Measurements from ENCODE around the gene RPS14. TPM values are rescaled to one million over a fixed set of nuclear protein-coding genes. Genes with fewer than 3 reads are reported as not detected.

RPS14 gene
- total and polyA plus RNA-seq, 12 donors, result 984 to 4,233 (median 1,252) TPM

DNA sequence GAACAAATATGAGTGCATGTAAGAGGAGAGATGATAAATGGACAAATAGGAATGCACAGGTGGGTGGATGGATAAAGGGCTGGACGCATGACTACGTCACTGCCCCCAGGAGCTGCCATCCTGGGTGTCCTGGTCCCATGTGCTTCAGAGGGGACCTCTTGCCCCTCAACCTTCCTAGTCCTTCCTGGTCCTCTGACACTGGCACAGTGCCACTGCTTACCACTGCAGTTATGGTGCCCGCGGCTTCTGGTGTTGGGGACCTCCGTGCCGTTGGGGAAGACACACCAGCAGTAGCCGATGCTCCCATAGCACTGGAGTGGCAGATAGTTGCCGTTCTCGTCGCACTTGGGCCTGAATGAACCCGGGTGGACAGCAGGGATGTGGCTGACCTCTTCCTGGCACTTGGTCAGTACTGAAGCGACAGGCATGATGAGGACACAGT lies 46.6 kb downstream of the RPS14 start:
- H3K4me1 ChIP-seq, result peaks cover 0 to 44% (median 12%) of the 10 kb centered on the region in 9 donors
- WGBS, 2 donors, result 92 to 93% methylated on average over 12 of the region's 12 CpGs
- H3K36me3 ChIP-seq, result peaks cover 0 to 100% (median 28%) of the 10 kb centered on the region in 9 donors
- TF ChIP-seq, protein P1, sequence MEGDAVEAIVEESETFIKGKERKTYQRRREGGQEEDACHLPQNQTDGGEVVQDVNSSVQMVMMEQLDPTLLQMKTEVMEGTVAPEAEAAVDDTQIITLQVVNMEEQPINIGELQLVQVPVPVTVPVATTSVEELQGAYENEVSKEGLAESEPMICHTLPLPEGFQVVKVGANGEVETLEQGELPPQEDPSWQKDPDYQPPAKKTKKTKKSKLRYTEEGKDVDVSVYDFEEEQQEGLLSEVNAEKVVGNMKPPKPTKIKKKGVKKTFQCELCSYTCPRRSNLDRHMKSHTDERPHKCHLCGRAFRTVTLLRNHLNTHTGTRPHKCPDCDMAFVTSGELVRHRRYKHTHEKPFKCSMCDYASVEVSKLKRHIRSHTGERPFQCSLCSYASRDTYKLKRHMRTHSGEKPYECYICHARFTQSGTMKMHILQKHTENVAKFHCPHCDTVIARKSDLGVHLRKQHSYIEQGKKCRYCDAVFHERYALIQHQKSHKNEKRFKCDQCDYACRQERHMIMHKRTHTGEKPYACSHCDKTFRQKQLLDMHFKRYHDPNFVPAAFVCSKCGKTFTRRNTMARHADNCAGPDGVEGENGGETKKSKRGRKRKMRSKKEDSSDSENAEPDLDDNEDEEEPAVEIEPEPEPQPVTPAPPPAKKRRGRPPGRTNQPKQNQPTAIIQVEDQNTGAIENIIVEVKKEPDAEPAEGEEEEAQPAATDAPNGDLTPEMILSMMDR (IDR thresholded peaks at IDR 0.05), result no peak
- ATAC-seq (no peak), DNase-seq (no peak)
- H3K27me3 ChIP-seq, result no peaks in the 10 kb centered on the region
- intact Hi-C loops (cut with DNase I), result loop anchor here in 1 of 10 donors (5.0 kb wide), 1 partner anchor 34 kb away; no protein-coding TSS in a partner anchor
- no peak overlapping the region for H3K27ac ChIP-seq
- H3K4me3 ChIP-seq, result no peak overlapping the region
- H3K9me3 ChIP-seq, result no peaks in the 10 kb centered on the region

DNA sequence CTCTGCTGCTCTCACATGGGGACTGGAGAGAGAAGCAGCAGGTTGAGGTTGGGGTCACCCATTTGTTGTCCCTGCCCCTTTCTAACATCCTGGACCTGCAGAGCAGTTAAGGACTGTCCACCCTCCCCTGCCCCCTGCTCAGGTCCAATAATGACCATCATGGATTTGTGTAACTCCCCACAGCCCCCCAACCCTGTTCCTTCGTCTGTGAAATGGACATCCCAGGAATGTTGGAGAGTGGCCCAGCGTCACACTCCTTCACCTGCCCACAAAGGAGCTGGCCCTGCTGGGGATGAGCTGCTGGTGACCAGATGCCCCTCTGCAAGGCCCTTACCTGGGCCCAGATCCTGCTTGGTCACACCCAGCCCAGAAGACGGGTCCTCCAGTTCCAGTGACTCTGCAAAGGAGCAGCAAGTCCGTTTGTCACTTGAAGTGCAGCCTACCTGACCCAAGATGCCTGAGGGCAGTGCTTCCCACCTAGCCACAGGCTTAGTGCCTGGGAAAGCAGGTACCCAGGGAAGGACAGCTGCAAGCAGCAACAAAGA lies 47.2 kb downstream of the RPS14 start:
- Histone ChIP-seq H3K4me1 (peaks cover 0 to 38% (median 5%) of the 10 kb centered on the region in 9 donors), H3K27me3 (no peaks in the 10 kb centered on the region), H3K4me3 (no peak overlapping the region), H3K36me3 (peaks cover 0 to 100% (median 28%) of the 10 kb centered on the region in 9 donors), H3K27ac (no peak overlapping the region), H3K9me3 (no peaks in the 10 kb centered on the region)
- TF ChIP-seq, protein P1 (IDR thresholded peaks at IDR 0.05), result no peak
- DNase-seq (no peak), ATAC-seq (no peak)
- intact Hi-C loops (cut with DNase I), result loop anchor here in 1 of 10 donors (5.0 kb wide), 1 partner anchor 35 kb away; no protein-coding TSS in a partner anchor
- 84 to 86% methylated on average over 4 of the region's 4 CpGs for WGBS, 2 donors

DNA sequence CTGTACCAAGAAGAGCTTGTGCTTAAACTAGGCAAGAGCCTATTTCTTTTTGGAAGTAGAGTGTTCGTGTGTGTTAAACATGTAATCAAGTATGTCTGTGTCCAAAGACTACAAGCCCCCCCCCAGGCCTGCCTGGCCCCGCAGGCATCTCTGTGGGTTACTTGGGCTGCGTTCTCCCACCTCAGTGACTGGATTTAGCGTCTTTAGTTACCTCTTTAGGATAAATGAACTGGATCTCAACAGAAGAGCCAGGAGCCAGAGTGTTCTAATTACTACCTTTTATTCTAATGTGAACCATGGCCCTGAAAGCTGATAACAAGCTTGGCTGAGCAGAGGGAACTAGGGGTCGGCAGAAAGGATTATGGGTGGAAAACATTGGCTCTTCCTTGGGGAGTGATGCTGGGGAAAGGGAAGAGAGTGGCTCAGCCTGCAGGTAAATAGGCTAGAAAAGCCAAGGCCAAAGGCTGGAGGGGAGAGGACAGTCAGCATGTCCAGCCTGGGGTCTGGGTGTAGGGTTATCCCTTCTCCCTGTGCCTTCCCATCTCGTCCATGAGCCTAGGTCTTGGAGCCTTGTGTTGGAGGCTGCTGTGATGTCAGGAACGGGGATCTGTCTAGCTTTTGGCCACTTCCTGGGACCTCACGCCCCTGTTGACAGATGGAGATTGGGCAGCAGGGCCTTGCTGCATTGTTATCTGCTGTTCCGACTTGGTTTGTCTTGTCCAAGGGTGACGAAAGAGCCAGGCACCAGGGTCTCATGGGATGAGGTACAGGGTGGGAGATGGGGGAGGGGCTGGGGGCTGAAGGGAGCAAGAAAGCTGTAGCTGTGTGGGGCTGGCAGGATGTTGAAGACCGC lies 47.9 kb downstream of the RPS14 start:
- TF ChIP-seq, protein P1 (IDR thresholded peaks at IDR 0.05), result no peak
- H3K4me3 ChIP-seq, result no peak overlapping the region
- peaks cover 0 to 100% (median 34%) of the 10 kb centered on the region in 9 donors for H3K36me3 ChIP-seq
- ATAC-seq (no peak), DNase-seq (no peak)
- 67 to 73% methylated on average over 11 of the region's 11 CpGs for WGBS, 2 donors
- no peaks in the 10 kb centered on the region for H3K9me3 ChIP-seq
- no peak overlapping the region for H3K27ac ChIP-seq
- H3K27me3 ChIP-seq, result no peaks in the 10 kb centered on the region
- H3K4me1 ChIP-seq, result peaks cover 0 to 32% (median 4%) of the 10 kb centered on the region in 9 donors
- intact Hi-C loops (cut with DNase I), result loop anchor here in 1 of 10 donors (5.0 kb wide), 1 partner anchor 36 kb away; no protein-coding TSS in a partner anchor

DNA sequence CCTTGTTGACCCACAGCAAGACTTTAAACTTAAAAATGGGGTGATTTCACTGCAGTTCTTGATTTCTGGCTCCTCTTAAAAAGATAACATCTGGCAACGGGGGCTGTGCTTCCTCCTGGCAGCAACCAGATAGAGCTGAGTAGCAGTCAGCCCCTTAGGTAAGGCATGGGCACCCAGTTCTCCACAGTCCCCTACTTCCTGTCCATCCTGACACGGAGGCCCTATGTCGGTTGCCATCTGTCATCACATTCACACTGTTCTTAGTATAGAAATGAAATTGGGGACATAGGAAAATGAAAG lies 48.5 kb downstream of the RPS14 start:
- 40 to 50% methylated on average over 3 of the region's 3 CpGs for whole genome bisulfite sequencing, 2 donors
- DNase-seq (no peak), ATAC-seq (no peak)
- TF ChIP-seq, protein P1 (IDR thresholded peaks at IDR 0.05), result no peak
- Histone ChIP-seq H3K36me3 (peaks cover 0 to 100% (median 39%) of the 10 kb centered on the region in 9 donors), H3K4me3 (no peak overlapping the region), H3K27ac (no peak overlapping the region), H3K27me3 (no peaks in the 10 kb centered on the region), H3K4me1 (peaks cover 0 to 32% (median 4%) of the 10 kb centered on the region in 9 donors), H3K9me3 (no peaks in the 10 kb centered on the region)
- intact Hi-C loops (cut with DNase I), result loop anchor here in 1 of 10 donors (5.0 kb wide), 1 partner anchor 36 kb away; no protein-coding TSS in a partner anchor
